Liver (tissue), 9 donors: ENCODE data around the gene MARCHF3. TPM values are rescaled to one million over a fixed set of nuclear protein-coding genes. Genes with fewer than 3 reads are reported as not detected.

Experiments
- DNase-seq: peaks from one replicate; pipeline ENCODE4 v3.0.0-alpha.2; 2017; ENCODE audit warnings: low spot score
- H3K27ac ChIP-seq, 2 donors: one replicate each; pipeline ENCODE4 v1.7.0; 2013; ENCODE audit warnings: inconsistent platforms in 2 of 2, low read length in 2 of 2, control low read depth in 1 of 2, low read depth in 1 of 2, mild to moderate bottlenecking in 1 of 2
- H3K27me3 ChIP-seq, 4 donors: one replicate each; pipeline versions ENCODE4 v1.6.1 to v1.7.0; 2013; ENCODE audit warnings: low read length in 3 of 4, inconsistent platforms in 1 of 4, mild to moderate bottlenecking in 1 of 4, moderate library complexity in 1 of 4; ENCODE audit not compliant: control insufficient read depth in 4 of 4, insufficient read depth in 4 of 4
- H3K36me3 ChIP-seq, 4 donors: one replicate each; pipeline versions ENCODE4 v1.6.1 to v1.7.0; 2013; ENCODE audit warnings: low read length in 3 of 4, mild to moderate bottlenecking in 3 of 4, low read depth in 1 of 4, moderate library complexity in 1 of 4; ENCODE audit not compliant: control insufficient read depth in 4 of 4, insufficient read depth in 3 of 4
- H3K4me1 ChIP-seq, 4 donors: one replicate each; pipeline versions ENCODE4 v1.6.1 to v1.7.0; 2013; ENCODE audit warnings: low read length in 3 of 4, mild to moderate bottlenecking in 3 of 4, moderate library complexity in 1 of 4; ENCODE audit not compliant: control insufficient read depth in 4 of 4, insufficient read depth in 4 of 4
- H3K4me3 ChIP-seq, 3 donors: one replicate each; pipeline versions ENCODE4 v1.6.1 to v1.7.0; 2013; ENCODE audit warnings: low read length in 3 of 3, control low read depth in 1 of 3, low read depth in 1 of 3, mild to moderate bottlenecking in 1 of 3
- H3K9ac ChIP-seq, 2 donors: one replicate each; pipeline ENCODE4 v1.7.0; 2013; ENCODE audit warnings: low read length in 2 of 2, mild to moderate bottlenecking in 2 of 2, moderate library complexity in 2 of 2, control low read depth in 1 of 2, low read depth in 1 of 2
- H3K9me3 ChIP-seq, 4 donors: one replicate each; pipeline versions ENCODE4 v1.6.1 to v1.7.0; 2013; ENCODE audit warnings: low read length in 3 of 4; ENCODE audit not compliant: control insufficient read depth in 4 of 4
- EGR1 ChIP-seq, 2 donors: IDR thresholded peaks; 2 replicates each; pipeline ENCODE4 v1.6.1; 2016 to 2018; ENCODE audit warnings: antibody characterized with exemption in 2 of 2, low read depth in 2 of 2
- FOXA1 ChIP-seq: IDR thresholded peaks from 2 replicates; pipeline ENCODE4 v1.6.1; 2016; ENCODE audit warnings: antibody characterized with exemption
- FOXA2 ChIP-seq: IDR thresholded peaks from 2 replicates; pipeline ENCODE4 v1.6.1; 2016; ENCODE audit warnings: antibody characterized with exemption
- GABPA ChIP-seq, 2 donors: IDR thresholded peaks in 1 of 2; conservative IDR thresholded peaks in 1 of 2; 2 replicates each; pipeline ENCODE4 v1.6.1; 2016; ENCODE audit warnings: antibody characterized with exemption in 2 of 2, mild to moderate bottlenecking in 1 of 2, moderate library complexity in 1 of 2
- HNF4A ChIP-seq, 2 donors: conservative IDR thresholded peaks; 2 replicates each; pipeline ENCODE4 v1.6.1; 2016; ENCODE audit warnings: antibody characterized with exemption in 2 of 2, mild to moderate bottlenecking in 2 of 2
- HNF4G ChIP-seq: IDR thresholded peaks from 2 replicates; pipeline ENCODE4 v1.6.1; 2016; ENCODE audit warnings: antibody characterized with exemption
- JUND ChIP-seq, 2 donors: IDR thresholded peaks; 2 replicates each; pipeline ENCODE4 v1.6.1; 2016; ENCODE audit warnings: antibody characterized with exemption in 2 of 2
- NR2F2 ChIP-seq: IDR thresholded peaks from 2 replicates; pipeline ENCODE4 v1.6.1; 2016; ENCODE audit warnings: antibody characterized with exemption
- RAD21 ChIP-seq, 2 donors: IDR thresholded peaks; 2 replicates each; pipeline ENCODE4 v1.6.1; 2016; ENCODE audit warnings: antibody characterized with exemption in 2 of 2, mild to moderate bottlenecking in 2 of 2
- RXRA ChIP-seq, 2 donors: IDR thresholded peaks; 2 replicates each; pipeline ENCODE4 v1.6.1; 2017 to 2018; ENCODE audit warnings: antibody characterized with exemption in 2 of 2, mild to moderate bottlenecking in 1 of 2
- SP1 ChIP-seq: IDR thresholded peaks from 2 replicates; pipeline ENCODE4 v1.6.1; 2018; ENCODE audit warnings: antibody characterized with exemption, mild to moderate bottlenecking
- TAF1 ChIP-seq: conservative IDR thresholded peaks from 2 replicates; pipeline ENCODE4 v1.6.1; 2016; ENCODE audit warnings: antibody characterized with exemption, mild to moderate bottlenecking
- YY1 ChIP-seq: IDR thresholded peaks from 2 replicates; pipeline ENCODE4 v1.6.1; 2016; ENCODE audit warnings: antibody characterized with exemption, mild to moderate bottlenecking
- WGBS: extraction: QIAGEN DNeasy Blood & Tissue Kit; methylation state at CpG from one replicate; pipeline ENCODE4 v1.1.7; 2013; 5-methylcytosine and 5-hydroxymethylcytosine counted together
- polyA plus RNA-seq, 2 donors: library from polyadenylated mRNA; stranded (reverse) in 1 of 2; unstranded in 1 of 2; fragments of 200-250 nt in 1 of 2; fragments of >200 nt in 1 of 2; fragmentation: Nextera tagmentation in 1 of 2; extraction: Ambion mirVana in 1 of 2; gene quantifications; one replicate each; pipeline versions ENCODE4 v1.2.1 to v1.2.3, GENCODE V29; 2013 to 2015
- total RNA-seq, 2 donors: library from RNA; depleted of rRNA; stranded (reverse); fragments of >200 nt; gene quantifications; one replicate each; pipeline ENCODE4 v1.2.3, GENCODE V29; 2014
- TF ChIP-seq, protein P1 (sequence below): IDR thresholded peaks from 2 replicates; pipeline ENCODE4 v1.6.1; 2016; ENCODE audit warnings: antibody characterized with exemption
- TF ChIP-seq, protein P2 (sequence below): IDR thresholded peaks from 2 replicates; pipeline ENCODE4 v1.6.1; 2016; ENCODE audit warnings: antibody characterized with exemption
- TF ChIP-seq, protein P3 (sequence below): IDR thresholded peaks from 2 replicates; pipeline ENCODE4 v1.6.1; 2016; ENCODE audit warnings: antibody characterized with exemption, mild to moderate bottlenecking
- TF ChIP-seq, protein P4 (sequence below): fragments of 150-350 bp; IDR thresholded peaks from 2 replicates; pipeline ENCODE4 v1.5.1; 2017; ENCODE audit warnings: improper control_type of control experiment, low read depth, low read length; ENCODE audit not compliant: missing input control
- TF ChIP-seq, protein P5 (sequence below): IDR thresholded peaks from 2 replicates; pipeline ENCODE4 v1.6.1; 2016; ENCODE audit warnings: antibody characterized with exemption
- donor health status: healthy.
- donor health status: healthy.
- donor health status: healthy.
- donor health status: healthy.
- donor health status: healthy.

The MARCHF3 gene
- total and polyA plus RNA-seq, 4 donors, result 0.93 to 51.0 (median 1.4) TPM

DNA sequence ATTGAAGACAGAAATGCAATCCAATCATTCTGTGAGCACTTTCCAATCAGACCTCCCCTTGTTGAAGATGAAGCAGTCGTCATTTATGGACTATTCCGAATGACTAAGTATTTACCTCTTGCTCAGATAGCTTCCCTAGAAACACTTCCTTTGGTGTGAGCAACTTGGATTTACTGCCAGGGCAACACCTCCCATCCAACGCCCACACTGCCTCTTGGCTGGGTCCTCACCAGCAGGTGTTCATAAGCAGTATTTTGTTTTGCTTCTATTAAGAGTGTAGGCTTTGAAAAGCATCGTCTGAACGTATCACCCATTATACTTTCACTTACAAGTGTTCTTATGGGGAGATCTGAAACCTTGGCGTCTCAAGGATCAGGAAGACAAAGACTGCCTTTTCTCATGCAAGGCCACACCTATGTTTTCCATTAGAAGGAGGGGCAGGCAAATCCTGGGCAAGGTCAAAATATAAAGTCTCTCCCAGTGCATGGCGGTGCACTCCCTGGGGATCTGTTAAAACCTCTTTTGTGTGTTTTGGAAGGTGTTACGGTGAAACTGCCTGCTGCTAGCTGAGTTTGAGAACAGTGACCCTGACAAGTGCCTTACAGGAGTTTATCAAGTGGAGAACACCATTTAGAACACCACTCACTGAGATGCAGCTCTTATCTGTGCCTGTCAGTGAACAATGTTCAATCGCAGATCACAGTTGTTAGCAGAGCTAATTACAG is 10.6 kb upstream of the MARCHF3 start:
- Histone ChIP-seq H3K4me3 (no peak overlapping the region), H3K4me1 (no peaks in the 10 kb centered on the region), H3K9ac (no peak overlapping the region), H3K27ac (no peak overlapping the region), H3K36me3 (no peaks in the 10 kb centered on the region), H3K27me3 (no peaks in the 10 kb centered on the region), H3K9me3 (no peaks in the 10 kb centered on the region)
- DNase-seq, result no peak
- 70% methylated on average over 9 of the region's 9 CpGs for WGBS
- TF ChIP-seq, protein P1, sequence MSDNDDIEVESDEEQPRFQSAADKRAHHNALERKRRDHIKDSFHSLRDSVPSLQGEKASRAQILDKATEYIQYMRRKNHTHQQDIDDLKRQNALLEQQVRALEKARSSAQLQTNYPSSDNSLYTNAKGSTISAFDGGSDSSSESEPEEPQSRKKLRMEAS, result no peak

DNA sequence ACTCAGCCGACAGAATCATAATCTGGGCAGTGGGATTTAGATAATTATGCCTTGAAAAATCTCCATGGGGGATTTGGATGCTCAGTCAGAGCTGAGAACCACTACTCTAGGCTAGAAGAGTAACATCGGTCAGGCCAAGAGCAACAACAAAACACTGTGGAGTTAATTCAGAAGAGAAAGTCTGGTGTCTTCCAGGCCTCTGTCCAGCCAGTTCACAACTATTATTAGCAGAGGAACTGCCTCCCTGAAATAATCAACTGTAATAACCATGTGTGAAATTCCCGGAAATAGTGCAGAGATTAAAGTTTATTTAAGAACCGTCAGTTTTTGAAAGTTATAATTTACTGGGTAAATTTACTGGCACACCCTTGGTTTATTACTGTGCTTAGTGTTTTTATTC is 8.2 kb upstream of the MARCHF3 start:
- no peaks in the 10 kb centered on the region for H3K9me3 ChIP-seq
- no peak overlapping the region for H3K4me3 ChIP-seq
- no peak overlapping the region for H3K27ac ChIP-seq
- WGBS, result 68% methylated on average over 4 of the region's 4 CpGs
- no peak for DNase-seq
- no peaks in the 10 kb centered on the region for H3K36me3 ChIP-seq
- no peaks in the 10 kb centered on the region for H3K27me3 ChIP-seq
- TF ChIP-seq NR2F2, result no peak
- no peak for TF ChIP-seq YY1
- no peak for TF ChIP-seq GABPA (IDR thresholded peaks at IDR 0.05 in 1 of 2, conservative IDR thresholded peaks at IDR 0.05 in 1 of 2)
- no peak for TF ChIP-seq SP1
- no peak for TF ChIP-seq JUND (IDR thresholded peaks at IDR 0.05)
- TF ChIP-seq, protein P2, sequence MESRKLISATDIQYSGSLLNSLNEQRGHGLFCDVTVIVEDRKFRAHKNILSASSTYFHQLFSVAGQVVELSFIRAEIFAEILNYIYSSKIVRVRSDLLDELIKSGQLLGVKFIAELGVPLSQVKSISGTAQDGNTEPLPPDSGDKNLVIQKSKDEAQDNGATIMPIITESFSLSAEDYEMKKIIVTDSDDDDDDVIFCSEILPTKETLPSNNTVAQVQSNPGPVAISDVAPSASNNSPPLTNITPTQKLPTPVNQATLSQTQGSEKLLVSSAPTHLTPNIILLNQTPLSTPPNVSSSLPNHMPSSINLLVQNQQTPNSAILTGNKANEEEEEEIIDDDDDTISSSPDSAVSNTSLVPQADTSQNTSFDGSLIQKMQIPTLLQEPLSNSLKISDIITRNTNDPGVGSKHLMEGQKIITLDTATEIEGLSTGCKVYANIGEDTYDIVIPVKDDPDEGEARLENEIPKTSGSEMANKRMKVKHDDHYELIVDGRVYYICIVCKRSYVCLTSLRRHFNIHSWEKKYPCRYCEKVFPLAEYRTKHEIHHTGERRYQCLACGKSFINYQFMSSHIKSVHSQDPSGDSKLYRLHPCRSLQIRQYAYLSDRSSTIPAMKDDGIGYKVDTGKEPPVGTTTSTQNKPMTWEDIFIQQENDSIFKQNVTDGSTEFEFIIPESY, result no peak
- TF ChIP-seq, protein P3, sequence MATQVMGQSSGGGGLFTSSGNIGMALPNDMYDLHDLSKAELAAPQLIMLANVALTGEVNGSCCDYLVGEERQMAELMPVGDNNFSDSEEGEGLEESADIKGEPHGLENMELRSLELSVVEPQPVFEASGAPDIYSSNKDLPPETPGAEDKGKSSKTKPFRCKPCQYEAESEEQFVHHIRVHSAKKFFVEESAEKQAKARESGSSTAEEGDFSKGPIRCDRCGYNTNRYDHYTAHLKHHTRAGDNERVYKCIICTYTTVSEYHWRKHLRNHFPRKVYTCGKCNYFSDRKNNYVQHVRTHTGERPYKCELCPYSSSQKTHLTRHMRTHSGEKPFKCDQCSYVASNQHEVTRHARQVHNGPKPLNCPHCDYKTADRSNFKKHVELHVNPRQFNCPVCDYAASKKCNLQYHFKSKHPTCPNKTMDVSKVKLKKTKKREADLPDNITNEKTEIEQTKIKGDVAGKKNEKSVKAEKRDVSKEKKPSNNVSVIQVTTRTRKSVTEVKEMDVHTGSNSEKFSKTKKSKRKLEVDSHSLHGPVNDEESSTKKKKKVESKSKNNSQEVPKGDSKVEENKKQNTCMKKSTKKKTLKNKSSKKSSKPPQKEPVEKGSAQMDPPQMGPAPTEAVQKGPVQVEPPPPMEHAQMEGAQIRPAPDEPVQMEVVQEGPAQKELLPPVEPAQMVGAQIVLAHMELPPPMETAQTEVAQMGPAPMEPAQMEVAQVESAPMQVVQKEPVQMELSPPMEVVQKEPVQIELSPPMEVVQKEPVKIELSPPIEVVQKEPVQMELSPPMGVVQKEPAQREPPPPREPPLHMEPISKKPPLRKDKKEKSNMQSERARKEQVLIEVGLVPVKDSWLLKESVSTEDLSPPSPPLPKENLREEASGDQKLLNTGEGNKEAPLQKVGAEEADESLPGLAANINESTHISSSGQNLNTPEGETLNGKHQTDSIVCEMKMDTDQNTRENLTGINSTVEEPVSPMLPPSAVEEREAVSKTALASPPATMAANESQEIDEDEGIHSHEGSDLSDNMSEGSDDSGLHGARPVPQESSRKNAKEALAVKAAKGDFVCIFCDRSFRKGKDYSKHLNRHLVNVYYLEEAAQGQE, result no peak
- TF ChIP-seq HNF4A (conservative IDR thresholded peaks at IDR 0.05), result no peak
- no peak for TF ChIP-seq RAD21 (IDR thresholded peaks at IDR 0.05)
- no peak for TF ChIP-seq TAF1
- no peak for TF ChIP-seq HNF4G
- TF ChIP-seq, protein P4, sequence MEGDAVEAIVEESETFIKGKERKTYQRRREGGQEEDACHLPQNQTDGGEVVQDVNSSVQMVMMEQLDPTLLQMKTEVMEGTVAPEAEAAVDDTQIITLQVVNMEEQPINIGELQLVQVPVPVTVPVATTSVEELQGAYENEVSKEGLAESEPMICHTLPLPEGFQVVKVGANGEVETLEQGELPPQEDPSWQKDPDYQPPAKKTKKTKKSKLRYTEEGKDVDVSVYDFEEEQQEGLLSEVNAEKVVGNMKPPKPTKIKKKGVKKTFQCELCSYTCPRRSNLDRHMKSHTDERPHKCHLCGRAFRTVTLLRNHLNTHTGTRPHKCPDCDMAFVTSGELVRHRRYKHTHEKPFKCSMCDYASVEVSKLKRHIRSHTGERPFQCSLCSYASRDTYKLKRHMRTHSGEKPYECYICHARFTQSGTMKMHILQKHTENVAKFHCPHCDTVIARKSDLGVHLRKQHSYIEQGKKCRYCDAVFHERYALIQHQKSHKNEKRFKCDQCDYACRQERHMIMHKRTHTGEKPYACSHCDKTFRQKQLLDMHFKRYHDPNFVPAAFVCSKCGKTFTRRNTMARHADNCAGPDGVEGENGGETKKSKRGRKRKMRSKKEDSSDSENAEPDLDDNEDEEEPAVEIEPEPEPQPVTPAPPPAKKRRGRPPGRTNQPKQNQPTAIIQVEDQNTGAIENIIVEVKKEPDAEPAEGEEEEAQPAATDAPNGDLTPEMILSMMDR, result no peak
- TF ChIP-seq FOXA1, result no peak
- no peak for TF ChIP-seq EGR1 (IDR thresholded peaks at IDR 0.05; ENCODE audit: low read depth in 2 of 2)
- TF ChIP-seq, protein P1, result no peak
- TF ChIP-seq, protein P5, sequence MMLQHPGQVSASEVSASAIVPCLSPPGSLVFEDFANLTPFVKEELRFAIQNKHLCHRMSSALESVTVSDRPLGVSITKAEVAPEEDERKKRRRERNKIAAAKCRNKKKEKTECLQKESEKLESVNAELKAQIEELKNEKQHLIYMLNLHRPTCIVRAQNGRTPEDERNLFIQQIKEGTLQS, result no peak
- no peak for TF ChIP-seq RXRA (IDR thresholded peaks at IDR 0.05)
- no peak for TF ChIP-seq FOXA2
- H3K4me1 ChIP-seq, result no peaks in the 10 kb centered on the region
- H3K9ac ChIP-seq, result no peak overlapping the region
